Skeletal muscle tissue (tissue), 4 donors: ENCODE data around the gene ELAVL2. TPM values are rescaled to one million over a fixed set of nuclear protein-coding genes. Genes with fewer than 3 reads are reported as not detected.

Experiments used
- H3K27ac ChIP-seq: one replicate; pipeline ENCODE4 v1.7.0; 2013; ENCODE audit warnings: mild to moderate bottlenecking, low read depth, low read length, inconsistent platforms
- H3K27me3 ChIP-seq, 3 donors: one replicate each; pipeline ENCODE4 v1.7.0; 2013; ENCODE audit warnings: low read length in 3 of 3; ENCODE audit not compliant: control insufficient read depth in 3 of 3, insufficient read depth in 3 of 3
- H3K36me3 ChIP-seq, 3 donors: one replicate each; pipeline ENCODE4 v1.7.0; 2013; ENCODE audit warnings: low read length in 3 of 3; ENCODE audit not compliant: control insufficient read depth in 3 of 3, insufficient read depth in 3 of 3
- H3K4me1 ChIP-seq, 3 donors: one replicate each; pipeline ENCODE4 v1.7.0; 2013; ENCODE audit warnings: low read length in 3 of 3, mild to moderate bottlenecking in 3 of 3; ENCODE audit not compliant: control insufficient read depth in 3 of 3, insufficient read depth in 3 of 3
- H3K4me3 ChIP-seq, 3 donors: one replicate each; pipeline ENCODE4 v1.7.0; 2013; ENCODE audit warnings: low read length in 3 of 3
- H3K9ac ChIP-seq, 3 donors: one replicate each; pipeline ENCODE4 v1.7.0; 2013; ENCODE audit warnings: low read length in 3 of 3, mild to moderate bottlenecking in 3 of 3, moderate library complexity in 2 of 3, low read depth in 1 of 3
- H3K9me3 ChIP-seq, 3 donors: one replicate each; pipeline ENCODE4 v1.7.0; 2013; ENCODE audit warnings: low read length in 3 of 3; ENCODE audit not compliant: control insufficient read depth in 3 of 3
- total RNA-seq: library from RNA; depleted of rRNA; stranded (reverse); fragments of >200 nt; gene quantifications from one replicate; pipeline ENCODE4 v1.2.3, GENCODE V29; 2014
- donor health status: Osteomylitis.

ELAVL2 gene
- total RNA-seq, 1 donor from 2014 or later: 3.1 TPM

DNA sequence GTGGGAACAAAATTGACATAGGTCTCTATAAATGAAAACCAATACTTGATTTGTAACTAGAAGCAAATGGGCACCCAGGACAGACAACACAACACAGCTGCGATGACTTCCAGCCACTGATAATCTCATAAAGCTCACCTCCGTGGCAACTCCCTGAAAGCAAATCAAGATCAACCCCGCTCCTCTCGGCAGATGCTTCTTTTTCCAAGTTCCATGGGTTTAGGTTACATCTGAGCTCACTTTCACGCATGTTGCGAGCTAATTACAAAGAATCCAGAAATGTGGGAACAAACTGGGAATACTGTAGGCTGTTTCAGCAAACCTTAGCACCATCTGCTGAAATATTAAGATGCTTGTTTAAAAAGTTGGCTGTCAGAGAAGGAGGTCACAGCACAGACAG lies 153.9 kb downstream of the ELAVL2 start:
- Histone ChIP-seq H3K27ac (no peak overlapping the region), H3K27me3 (no peaks in the 10 kb centered on the region), H3K9me3 (no peaks in the 10 kb centered on the region), H3K4me1 (no peaks in the 10 kb centered on the region), H3K4me3 (no peak overlapping the region), H3K36me3 (no peaks in the 10 kb centered on the region), H3K9ac (no peak overlapping the region)

DNA sequence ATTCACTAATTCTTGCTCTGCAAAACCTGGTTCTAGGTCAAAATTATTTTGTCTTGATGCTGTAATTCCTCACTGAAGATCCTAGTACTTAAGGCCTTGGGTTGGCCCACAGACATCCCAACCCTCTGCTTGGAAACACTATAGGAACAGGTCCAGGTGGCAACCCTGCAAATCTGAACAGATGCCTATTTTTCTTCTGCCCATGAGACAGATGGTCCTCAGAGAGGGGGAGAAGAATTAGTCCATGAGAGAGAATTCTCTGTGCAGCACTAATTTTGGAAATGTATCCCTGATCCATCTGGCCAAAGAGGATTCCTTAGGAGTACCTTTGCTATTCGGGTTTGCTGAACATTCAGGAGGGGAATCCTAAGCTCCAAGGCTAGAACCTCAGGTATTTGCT lies 156.3 kb downstream of the ELAVL2 start:
- H3K9me3 ChIP-seq: no peaks in the 10 kb centered on the region
- no peak overlapping the region for H3K4me3 ChIP-seq
- no peak overlapping the region for H3K9ac ChIP-seq
- no peaks in the 10 kb centered on the region for H3K36me3 ChIP-seq
- H3K4me1 ChIP-seq: no peaks in the 10 kb centered on the region
- no peaks in the 10 kb centered on the region for H3K27me3 ChIP-seq
- H3K27ac ChIP-seq: no peak overlapping the region

DNA sequence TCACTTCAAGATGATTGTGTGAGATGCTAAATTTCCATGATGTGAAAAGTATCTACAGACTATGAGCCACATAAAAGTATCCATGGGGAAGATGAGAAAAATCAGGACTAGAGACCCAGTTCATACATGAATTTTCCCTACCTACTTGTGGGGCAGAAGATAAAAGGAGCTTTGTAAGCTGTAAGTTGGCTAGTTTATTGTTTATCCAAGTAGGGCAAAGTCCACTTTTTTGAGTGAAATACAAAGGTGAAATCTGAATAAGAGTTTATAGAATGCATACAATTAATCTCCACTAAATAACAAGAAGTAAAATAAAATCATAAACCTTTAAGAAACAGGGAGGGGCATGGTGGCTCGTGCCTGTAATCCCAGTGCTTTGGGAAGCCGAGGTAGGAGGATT lies 160.4 kb downstream of the ELAVL2 start:
- H3K36me3 ChIP-seq: no peaks in the 10 kb centered on the region
- no peaks in the 10 kb centered on the region for H3K9me3 ChIP-seq
- H3K27ac ChIP-seq: no peak overlapping the region
- no peak overlapping the region for H3K9ac ChIP-seq
- no peaks in the 10 kb centered on the region for H3K4me1 ChIP-seq
- H3K4me3 ChIP-seq: no peak overlapping the region
- H3K27me3 ChIP-seq: no peaks in the 10 kb centered on the region

DNA sequence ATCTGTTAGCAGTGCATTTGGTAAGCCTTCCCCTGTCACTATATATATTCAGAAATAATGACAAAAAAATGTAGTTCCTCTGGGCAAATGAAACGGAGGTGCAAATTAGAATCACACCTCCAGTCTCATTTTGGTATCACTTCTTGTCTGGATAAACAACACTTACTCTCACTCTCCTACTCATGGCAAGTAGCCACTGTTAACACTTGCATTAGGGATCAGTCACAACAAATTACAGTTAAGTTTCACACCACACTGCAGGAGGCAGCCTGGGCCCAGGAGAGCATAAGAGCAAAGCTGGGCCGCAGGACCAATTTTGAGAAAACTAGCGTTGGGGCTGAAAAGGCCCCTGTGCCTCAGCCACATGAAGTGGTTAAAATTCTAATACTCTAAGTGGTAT lies 161.0 kb downstream of the ELAVL2 start:
- H3K4me1 ChIP-seq: no peaks in the 10 kb centered on the region
- no peaks in the 10 kb centered on the region for H3K36me3 ChIP-seq
- no peaks in the 10 kb centered on the region for H3K9me3 ChIP-seq
- H3K27me3 ChIP-seq: no peaks in the 10 kb centered on the region
- H3K4me3 ChIP-seq: no peak overlapping the region
- H3K9ac ChIP-seq: no peak overlapping the region
- no peak overlapping the region for H3K27ac ChIP-seq

DNA sequence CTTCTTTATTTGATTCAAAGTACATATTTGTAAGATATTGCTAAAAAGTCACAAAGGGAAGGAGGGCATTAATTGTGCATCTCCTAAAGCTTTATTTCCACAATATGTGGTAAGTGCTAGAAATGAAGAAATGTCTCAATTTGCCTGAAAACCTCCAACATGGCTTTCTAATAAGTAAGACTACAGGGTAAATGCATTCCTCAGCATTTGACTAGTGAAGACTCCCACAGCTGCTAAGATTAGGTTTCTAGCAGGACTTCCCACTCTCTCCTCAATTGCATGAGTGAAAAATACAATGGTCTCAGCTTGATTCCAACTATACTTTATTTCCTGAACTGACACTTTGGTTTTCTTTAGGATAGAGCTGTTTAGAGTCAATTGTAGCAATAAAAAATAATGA lies 162.1 kb downstream of the ELAVL2 start:
- Histone ChIP-seq H3K4me1 (no peaks in the 10 kb centered on the region), H3K9ac (no peak overlapping the region), H3K27ac (no peak overlapping the region), H3K9me3 (no peaks in the 10 kb centered on the region), H3K27me3 (no peaks in the 10 kb centered on the region), H3K36me3 (no peaks in the 10 kb centered on the region), H3K4me3 (no peak overlapping the region)

DNA sequence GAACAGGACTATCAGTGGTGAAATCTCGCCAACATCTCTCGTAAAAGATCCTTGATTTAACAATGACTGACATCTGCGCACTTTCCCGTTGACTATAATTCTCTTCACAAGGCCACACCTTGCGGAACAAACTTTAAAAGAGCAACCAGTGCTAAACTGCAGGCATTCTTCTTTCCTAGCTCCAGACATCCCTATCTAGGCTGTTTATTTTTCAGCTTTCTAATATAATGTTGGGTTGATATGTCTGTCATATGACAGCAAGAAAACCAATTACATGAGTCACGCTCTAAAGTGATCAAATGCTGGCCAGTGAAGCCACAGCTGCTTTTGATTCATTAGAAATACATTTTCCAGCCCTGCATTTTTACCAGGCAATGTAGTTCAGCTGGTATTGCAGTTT lies 162.5 kb downstream of the ELAVL2 start:
- H3K9ac ChIP-seq: no peak overlapping the region
- H3K27me3 ChIP-seq: no peaks in the 10 kb centered on the region
- no peaks in the 10 kb centered on the region for H3K4me1 ChIP-seq
- no peak overlapping the region for H3K4me3 ChIP-seq
- no peak overlapping the region for H3K27ac ChIP-seq
- no peaks in the 10 kb centered on the region for H3K36me3 ChIP-seq
- H3K9me3 ChIP-seq: no peaks in the 10 kb centered on the region

DNA sequence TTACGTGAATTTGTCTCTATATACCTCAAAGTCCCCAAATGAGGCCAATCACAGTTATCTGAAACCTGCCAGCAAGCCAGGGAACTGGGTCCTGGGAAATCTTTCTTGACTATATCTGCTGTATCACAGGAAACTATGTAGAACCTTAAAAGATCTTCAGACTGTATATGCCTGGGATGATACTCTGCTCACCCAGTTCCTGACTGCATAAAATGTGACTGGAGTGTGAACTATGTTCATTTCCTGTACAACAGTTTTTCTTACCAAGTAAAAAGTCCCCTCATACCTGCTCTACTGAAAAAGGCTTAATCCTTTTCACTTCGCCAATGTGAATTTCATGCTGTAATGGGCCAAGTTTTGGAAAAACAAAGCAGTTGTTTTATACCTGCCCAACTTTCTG lies 162.9 kb downstream of the ELAVL2 start:
- no peak overlapping the region for H3K27ac ChIP-seq
- no peaks in the 10 kb centered on the region for H3K4me1 ChIP-seq
- H3K4me3 ChIP-seq: no peak overlapping the region
- H3K36me3 ChIP-seq: no peaks in the 10 kb centered on the region
- H3K9me3 ChIP-seq: no peaks in the 10 kb centered on the region
- H3K9ac ChIP-seq: no peak overlapping the region
- no peaks in the 10 kb centered on the region for H3K27me3 ChIP-seq

DNA sequence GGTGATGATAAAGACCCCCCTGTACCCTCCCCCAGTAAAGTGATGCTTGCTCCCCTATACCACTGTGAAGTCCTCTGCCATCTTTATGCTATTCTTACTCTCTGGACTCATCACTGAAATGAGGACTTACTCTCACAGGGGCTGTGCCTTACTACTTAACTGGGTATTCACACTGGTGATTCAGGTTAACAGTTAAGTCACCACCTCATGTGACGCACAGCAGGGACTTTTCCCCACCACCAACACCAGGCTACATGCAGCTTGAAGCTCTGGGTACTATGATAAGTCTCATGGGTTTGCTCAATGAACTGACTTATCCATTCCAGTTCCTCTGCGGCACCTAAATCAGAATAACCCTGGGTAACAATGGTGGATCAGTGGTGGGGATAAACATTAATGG lies 163.7 kb downstream of the ELAVL2 start:
- no peak overlapping the region for H3K9ac ChIP-seq
- no peak overlapping the region for H3K27ac ChIP-seq
- H3K9me3 ChIP-seq: no peaks in the 10 kb centered on the region
- no peaks in the 10 kb centered on the region for H3K36me3 ChIP-seq
- no peaks in the 10 kb centered on the region for H3K27me3 ChIP-seq
- no peak overlapping the region for H3K4me3 ChIP-seq
- no peaks in the 10 kb centered on the region for H3K4me1 ChIP-seq

DNA sequence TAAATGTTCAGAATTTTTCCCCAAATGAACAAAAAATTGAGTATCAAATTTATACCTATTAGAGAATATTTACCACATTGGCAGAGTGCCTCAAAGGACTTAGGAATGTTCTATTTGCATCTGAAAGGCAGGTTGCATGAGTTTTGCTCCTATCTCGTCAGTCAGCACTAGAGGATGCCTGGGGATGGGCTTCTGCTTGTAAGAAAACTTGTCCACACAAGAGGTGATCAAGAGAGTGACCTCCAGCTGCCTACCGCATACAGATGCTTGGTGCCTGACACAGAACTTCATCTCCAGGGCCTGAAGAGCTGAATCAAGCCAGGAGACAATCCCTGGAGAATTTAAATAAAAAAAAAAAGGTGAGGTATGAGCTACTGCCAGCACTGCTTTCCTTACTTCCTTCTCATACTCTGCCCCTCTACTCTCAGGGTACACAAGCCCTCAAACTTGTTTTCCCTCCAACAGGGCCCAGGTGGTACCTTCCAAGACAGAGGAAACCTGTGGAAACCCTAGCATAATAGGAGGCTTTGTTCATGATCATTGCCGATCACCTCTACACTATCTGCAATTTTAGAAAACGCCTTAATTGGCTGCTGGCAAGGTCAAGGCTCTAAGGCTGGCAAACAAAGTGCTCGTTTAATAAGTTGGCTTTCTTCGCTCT lies 166.6 kb downstream of the ELAVL2 start:
- no peaks in the 10 kb centered on the region for H3K36me3 ChIP-seq
- no peaks in the 10 kb centered on the region for H3K4me1 ChIP-seq
- H3K27ac ChIP-seq: no peak overlapping the region
- no peaks in the 10 kb centered on the region for H3K9me3 ChIP-seq
- H3K9ac ChIP-seq: no peak overlapping the region
- no peak overlapping the region for H3K4me3 ChIP-seq
- no peaks in the 10 kb centered on the region for H3K27me3 ChIP-seq

DNA sequence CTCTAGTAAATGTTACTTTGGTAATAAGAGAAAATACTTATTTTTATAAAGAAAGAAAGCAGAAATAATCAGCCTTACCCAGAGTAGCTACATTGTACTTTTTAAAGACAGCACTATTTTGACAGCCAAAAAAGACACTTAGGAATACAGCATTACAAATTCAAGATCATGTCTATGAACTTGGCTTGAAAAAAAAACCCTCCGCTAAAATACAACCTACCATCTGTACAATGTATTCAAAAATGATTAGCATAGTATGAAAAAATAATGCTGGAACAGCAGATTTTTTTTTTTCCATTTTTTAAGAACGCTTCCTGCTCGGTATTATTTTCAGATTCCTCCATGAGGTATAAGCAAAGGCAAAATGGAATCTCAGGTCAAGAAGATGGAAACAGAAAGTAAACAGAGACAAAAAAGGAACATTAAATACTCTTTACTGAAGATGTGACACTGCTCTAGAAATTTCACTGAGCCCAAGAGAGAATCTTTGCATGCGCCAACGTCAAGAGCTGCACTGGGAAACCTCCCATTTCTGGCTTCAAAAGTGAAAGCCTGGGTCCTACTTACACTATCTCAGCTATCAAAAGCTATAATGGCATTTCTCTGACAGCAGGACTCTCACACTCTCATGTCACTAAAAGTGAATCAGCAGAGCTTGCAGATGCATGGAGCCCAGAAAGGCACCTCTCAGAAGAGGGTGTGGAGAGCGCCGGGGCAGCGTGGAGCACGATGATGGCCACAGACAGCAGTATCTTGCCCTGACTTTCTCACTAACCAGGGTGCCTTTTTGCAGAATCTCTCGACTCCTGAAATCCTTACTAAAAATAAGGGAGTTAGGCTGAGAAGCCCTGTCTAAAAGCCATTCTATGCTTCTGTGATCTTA lies 167.4 kb downstream of the ELAVL2 start:
- H3K9ac ChIP-seq: no peak overlapping the region
- H3K36me3 ChIP-seq: no peaks in the 10 kb centered on the region
- H3K9me3 ChIP-seq: no peaks in the 10 kb centered on the region
- H3K4me3 ChIP-seq: no peak overlapping the region
- H3K27ac ChIP-seq: no peak overlapping the region
- H3K27me3 ChIP-seq: no peaks in the 10 kb centered on the region
- no peaks in the 10 kb centered on the region for H3K4me1 ChIP-seq
